ENCODE measurements around the gene HRK. TPM values are rescaled to one million over a fixed set of nuclear protein-coding genes. Genes with fewer than 3 reads are reported as not detected.

Gene HRK
- total RNA-seq, 2 donors from 2014 or later, result not detected

DNA sequence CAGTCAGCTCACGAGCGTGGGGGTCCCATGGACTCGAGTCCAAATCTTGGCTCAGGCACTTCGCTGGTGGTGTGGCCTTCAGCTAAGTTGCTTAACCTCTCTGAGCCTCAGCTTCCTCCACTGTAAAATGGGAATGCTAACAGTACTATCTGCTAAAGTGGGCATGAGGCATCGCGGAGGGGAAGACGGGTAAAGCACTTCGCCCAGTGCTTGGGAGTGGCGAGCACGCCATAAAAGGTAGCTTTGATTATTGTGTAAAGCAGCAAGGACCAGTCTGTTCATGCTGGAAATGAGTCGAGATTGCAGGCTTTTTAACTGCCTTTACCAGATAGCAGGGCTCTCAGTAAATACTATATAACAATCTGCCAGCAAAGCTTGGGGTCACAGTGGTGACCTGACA is 24.5 kb downstream of the HRK start:
- ATAC-seq (no peak), DNase-seq (ENCODE audit: low spot score in 2 of 2) (no peak)
- no peak overlapping the region for H3K27ac Mint-ChIP-seq
- no peaks in the 10 kb centered on the region for H3K9me3 Mint-ChIP-seq
- no peaks in the 10 kb centered on the region for H3K36me3 Mint-ChIP-seq

DNA sequence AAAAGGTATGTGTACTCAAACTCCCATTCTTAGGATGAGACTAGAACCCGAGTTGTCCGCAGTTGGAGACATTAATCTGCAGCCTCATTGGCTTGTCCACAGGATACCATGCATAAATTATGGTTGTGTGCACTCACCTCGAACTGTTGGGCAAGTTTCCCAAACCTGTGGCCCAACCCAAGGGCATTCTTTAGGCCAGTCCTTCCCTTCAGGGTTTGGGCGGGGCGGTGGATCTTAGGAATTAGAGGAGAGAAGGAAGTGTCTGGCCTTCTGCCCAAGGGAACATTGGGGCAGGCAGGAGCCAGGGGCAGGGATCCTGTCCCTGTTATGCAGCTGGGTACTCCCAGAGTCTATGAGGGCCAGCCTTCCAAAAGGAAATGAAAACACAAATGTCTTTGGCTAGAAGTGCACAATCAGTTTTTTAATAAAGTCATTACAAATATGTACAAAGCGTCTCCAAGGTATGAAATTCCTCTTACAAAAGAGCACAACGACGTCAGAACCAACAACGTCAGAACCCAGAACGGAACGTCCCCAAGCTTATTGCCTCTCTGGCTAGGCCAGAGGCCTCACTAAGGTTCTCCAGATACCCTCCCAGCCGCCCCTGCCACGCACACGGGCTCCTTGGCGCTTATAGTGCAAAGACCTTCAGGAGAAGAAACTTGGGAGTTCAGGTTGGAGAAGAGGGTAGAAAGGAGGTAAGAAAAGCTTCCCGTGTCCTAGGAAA is 25.3 kb downstream of the HRK start:
- no peaks in the 10 kb centered on the region for H3K9me3 Mint-ChIP-seq
- H3K36me3 Mint-ChIP-seq, result no peaks in the 10 kb centered on the region

DNA sequence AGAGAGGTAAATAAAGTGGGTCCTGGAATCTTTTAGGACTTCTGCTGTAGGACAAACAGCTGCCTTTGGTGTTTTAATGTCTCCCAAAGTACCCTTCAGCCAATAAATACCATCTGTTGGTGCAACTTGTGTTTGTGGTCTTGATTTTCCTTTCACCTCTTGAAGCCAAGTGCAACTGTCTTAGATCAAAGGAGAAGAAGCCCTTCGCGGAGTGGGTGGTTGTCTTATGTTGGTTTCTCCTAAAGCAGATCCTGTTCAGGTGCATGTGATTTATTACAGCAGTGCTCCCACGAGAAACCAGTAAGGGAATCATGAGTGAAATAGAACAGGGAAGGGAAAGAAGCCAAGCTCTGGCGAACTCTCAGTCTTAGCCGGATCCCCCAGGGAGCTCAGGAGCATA is 27.7 kb downstream of the HRK start:
- H3K27ac Mint-ChIP-seq, result no peak overlapping the region
- DNase-seq (ENCODE audit: low spot score in 2 of 2) (no peak), ATAC-seq (no peak)
- H3K9me3 Mint-ChIP-seq, result no peaks in the 10 kb centered on the region
- H3K36me3 Mint-ChIP-seq, result peaks cover 0 to 7% of the 10 kb centered on the region in 2 donors

More for the DNA sequence above, 25.3 kb downstream of the HRK start:
- no peak for DNase-seq (ENCODE audit: low spot score in 2 of 2)
- H3K27ac Mint-ChIP-seq, result no peak overlapping the region
- ATAC-seq, result no peak

DNA sequence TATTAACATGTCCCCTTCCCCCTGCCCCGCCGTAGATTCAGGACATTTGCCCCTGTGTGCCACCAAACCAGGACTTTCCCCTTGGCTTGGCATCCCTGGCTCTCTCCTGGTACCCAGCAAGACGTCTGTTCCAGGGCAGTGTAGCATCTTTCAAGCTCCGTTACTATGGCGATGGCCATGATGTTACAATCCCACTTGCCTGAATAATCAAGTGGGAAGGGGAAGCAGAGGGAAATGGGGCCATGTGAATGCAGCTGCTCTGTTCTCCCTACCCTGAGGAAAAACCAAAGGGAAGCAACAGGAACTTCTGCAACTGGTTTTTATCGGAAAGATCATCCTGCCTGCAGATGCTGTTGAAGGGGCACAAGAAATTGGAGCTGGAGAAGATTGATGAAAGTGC is 28.9 kb downstream of the HRK start:
- no peak for DNase-seq (ENCODE audit: low spot score in 2 of 2)
- H3K27ac Mint-ChIP-seq, result no peak overlapping the region
- H3K9me3 Mint-ChIP-seq, result no peaks in the 10 kb centered on the region
- no peak for ATAC-seq
- H3K36me3 Mint-ChIP-seq, result peaks cover 6 to 13% of the 10 kb centered on the region in 2 donors

DNA sequence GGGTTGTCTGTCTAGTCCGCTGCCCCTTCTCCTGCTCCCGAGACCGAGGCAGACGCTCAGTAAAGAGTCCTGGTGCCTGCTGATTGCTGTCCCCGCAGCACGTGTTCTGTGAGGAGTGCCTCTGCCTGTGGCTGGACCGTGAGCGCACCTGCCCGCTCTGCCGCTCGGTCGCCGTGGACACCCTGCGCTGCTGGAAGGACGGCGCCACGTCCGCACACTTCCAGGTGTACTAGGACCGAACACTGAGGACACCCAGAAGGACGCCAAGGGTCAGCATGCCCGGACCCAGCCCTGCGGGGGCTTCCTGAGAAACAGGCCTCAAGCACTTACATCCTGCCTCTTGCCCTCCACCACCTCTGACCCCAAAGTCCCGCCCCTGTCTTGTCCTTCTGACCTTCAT is 32.0 kb downstream of the HRK start:
- DNase-seq (ENCODE audit: low spot score in 2 of 2) (no peak), ATAC-seq (no peak)
- H3K9me3 Mint-ChIP-seq, result no peaks in the 10 kb centered on the region
- H3K36me3 Mint-ChIP-seq, result peaks cover 6 to 13% of the 10 kb centered on the region in 2 donors
- no peak overlapping the region for H3K27ac Mint-ChIP-seq

DNA sequence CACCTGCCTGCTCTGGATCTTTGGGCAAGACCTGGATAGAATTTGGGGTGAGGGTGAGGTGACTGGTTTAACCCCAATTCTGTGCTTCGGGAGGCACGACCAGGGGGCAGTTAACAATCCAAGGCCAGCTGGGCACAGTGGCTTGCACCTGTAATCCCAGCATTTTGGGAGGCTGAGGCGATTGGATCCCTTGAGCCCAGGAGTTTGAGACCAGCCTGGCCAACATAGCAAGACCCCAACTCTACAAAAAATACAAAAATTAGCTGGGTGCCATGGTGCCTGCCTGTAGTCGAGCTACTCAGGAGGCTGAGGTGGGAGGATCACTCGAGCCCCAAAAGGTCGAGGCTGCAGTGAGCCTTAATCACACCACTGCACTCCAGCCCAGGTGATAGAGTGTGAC is 38.2 kb downstream of the HRK start:
- H3K36me3 Mint-ChIP-seq, result peaks cover 2% of the 10 kb centered on the region in 2 donors
- DNase-seq (ENCODE audit: low spot score in 2 of 2), result no peak
- ATAC-seq, result no peak
- H3K9me3 Mint-ChIP-seq, result no peaks in the 10 kb centered on the region
- no peak overlapping the region for H3K27ac Mint-ChIP-seq

DNA sequence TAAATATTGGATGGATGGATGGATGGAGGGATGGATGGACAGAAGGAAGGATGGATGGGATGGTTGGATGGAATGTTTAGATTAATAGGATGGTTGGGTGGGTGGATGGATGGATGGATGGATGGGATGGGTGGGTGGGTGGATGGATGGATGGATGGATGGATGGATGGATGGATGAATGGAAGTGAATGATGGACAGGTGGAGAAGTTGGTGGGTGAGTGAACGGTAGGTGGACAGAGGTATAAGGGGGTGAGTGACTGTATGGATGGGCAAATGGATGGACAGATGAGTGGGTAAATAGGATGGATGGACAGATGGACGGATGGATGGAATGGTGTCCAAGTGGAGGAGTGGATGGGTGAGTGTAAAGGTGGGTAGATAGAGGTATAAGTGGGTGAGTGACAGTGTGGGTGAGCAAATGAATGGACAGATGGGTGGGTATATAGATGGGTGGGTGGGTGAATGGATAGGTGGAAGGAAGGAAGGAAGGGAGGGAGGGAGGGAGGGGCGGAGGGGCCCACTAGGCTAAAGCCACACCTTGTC is 41.9 kb downstream of the HRK start:
- H3K27ac Mint-ChIP-seq, result no peak overlapping the region
- no peak for DNase-seq (ENCODE audit: low spot score in 2 of 2)
- H3K9me3 Mint-ChIP-seq, result peaks cover 0 to 5% of the 10 kb centered on the region in 2 donors
- peaks cover 4 to 12% of the 10 kb centered on the region in 2 donors for H3K36me3 Mint-ChIP-seq
- no peak for ATAC-seq

DNA sequence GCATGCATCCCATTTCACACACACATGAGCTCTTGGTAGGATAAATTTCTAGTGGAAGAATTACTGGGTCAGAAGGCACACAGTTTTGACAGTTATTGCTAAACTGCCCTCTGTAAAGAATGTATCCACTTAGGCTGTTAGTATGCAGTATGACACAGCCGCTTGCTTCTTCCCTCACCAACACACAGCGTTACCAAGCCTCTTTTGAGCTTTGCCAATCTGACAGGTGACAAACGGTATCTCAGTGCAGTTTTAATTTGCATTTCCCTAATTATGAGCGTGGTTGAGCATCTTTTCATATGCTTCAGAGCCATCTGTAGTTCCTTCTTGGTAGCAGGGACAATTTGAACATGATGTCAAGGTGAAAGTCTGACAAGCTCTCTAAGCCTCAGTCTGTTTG is 42.9 kb downstream of the HRK start:
- ATAC-seq (no peak), DNase-seq (ENCODE audit: low spot score in 2 of 2) (no peak)
- H3K9me3 Mint-ChIP-seq, result peaks cover 0 to 5% of the 10 kb centered on the region in 2 donors
- peaks cover 4 to 12% of the 10 kb centered on the region in 2 donors for H3K36me3 Mint-ChIP-seq
- H3K27ac Mint-ChIP-seq, result no peak overlapping the region

DNA sequence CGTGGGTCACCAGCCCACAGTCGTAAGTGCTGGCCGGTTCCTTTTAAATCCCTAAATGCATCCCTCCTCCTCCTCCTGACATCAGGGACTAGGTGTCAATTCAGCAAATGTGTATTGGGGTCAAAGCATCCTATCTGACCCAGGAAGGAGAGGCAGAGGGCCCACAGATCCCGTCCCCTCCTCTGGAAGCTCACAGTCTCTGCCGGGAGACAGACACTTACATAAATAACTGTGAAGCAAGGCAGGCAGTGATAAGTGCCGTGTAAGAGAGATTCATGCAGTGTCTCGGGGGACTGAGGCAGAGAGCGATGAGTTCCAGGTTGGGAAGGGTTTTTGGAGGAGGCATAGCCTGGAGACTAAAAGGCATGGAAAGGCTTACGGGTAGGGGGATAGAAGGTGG is 44.1 kb downstream of the HRK start:
- DNase-seq (ENCODE audit: low spot score in 2 of 2) (no peak), ATAC-seq (no peak)
- H3K27ac Mint-ChIP-seq, result peak overlapping the region in 1 of 2 donors; percentile 78
- H3K36me3 Mint-ChIP-seq, result peaks cover 4 to 12% of the 10 kb centered on the region in 2 donors
- peaks cover 0 to 5% of the 10 kb centered on the region in 2 donors for H3K9me3 Mint-ChIP-seq

DNA sequence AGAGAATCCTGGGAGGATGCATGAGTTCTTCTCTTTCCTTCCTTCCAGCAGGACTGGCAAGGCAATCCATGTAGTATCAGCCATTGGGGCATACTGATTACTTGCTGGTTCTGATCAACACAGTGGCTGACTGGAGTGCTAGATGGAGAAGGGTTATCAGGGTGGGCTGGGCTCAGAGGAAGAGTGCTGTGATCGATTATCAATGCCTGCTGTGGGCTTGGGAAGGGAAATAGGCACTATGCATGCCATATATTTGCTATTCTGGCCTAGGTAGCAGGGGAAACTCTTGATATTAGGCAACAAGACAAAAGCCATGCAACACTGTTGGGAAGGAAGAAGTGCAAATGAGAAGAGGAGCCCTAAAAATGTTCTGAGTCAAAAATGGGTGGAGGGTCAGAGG is 45.8 kb downstream of the HRK start:
- Mint-ChIP-seq H3K9me3 (peaks cover 0 to 5% of the 10 kb centered on the region in 2 donors), H3K36me3 (peaks cover 4 to 12% of the 10 kb centered on the region in 2 donors), H3K27ac (no peak overlapping the region)
- ATAC-seq (no peak), DNase-seq (ENCODE audit: low spot score in 2 of 2) (no peak)

DNA sequence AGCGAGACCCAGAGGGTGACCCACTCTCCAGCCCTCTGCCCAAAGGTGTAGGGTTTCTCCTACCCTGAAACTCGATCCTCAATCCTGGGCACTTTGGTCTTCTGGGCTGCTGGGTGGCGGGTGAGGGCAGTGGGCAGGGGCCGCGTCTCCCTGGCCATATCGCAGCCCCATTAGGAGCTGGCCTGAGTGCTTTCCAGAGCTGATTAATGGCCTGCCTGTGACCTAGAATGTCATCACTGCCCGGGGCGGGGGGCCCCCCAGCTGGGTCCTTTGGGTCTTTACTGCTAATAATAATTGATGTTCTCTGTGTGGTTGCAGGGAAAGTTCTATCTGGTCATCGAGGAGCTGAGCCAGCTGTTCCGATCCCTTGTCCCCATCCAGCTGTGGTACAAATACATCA is 47.8 kb downstream of the HRK start:
- H3K27ac Mint-ChIP-seq, result no peak overlapping the region
- H3K9me3 Mint-ChIP-seq, result peaks cover 0 to 9% of the 10 kb centered on the region in 2 donors
- ATAC-seq (no peak), DNase-seq (ENCODE audit: low spot score in 2 of 2) (no peak)
- peaks cover 4 to 12% of the 10 kb centered on the region in 2 donors for H3K36me3 Mint-ChIP-seq

DNA sequence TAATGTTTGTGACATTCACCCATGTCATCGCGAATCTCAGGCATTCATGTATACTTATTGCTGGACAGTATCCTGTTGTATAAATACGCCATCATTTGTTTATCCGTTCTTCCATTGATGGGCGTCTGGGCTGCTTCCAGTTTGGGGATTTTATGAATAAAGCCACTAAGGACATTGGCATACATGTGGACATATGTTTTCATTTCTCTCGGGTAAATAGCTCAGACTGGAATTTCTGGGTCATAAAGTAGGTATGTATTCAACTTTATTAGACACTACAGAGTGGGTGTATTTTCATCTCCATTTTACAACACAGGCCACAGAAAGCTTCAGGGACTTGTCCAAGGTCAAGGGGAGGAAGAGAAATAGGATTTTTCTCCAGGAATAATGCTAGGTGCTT is 48.9 kb downstream of the HRK start:
- Mint-ChIP-seq H3K36me3 (peaks cover 4 to 10% of the 10 kb centered on the region in 2 donors), H3K9me3 (peaks cover 0 to 10% of the 10 kb centered on the region in 2 donors), H3K27ac (no peak overlapping the region)
- no peak for DNase-seq (ENCODE audit: low spot score in 2 of 2)
- no peak for ATAC-seq

DNA sequence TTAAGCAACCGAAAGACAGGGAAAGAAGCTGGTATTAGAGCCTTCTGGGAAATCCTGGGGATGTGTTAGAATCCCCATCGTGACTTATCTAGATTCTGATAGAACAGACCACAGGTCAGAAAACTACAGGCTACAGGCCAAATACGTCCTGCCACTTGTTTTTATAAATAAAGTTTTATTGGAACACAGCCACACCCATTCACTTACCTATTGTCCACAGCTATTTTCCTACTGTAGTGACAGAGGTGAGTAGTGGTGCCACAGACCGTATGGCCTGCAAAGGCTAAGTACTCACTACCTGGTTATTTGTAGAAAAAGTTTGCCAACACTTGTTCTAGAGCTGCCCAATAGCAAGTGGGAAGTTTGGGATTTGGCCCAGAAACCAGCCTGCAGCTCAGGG is 53.8 kb downstream of the HRK start:
- Mint-ChIP-seq H3K36me3 (peaks cover 6 to 11% of the 10 kb centered on the region in 2 donors), H3K27ac (no peak overlapping the region), H3K9me3 (peaks cover 0 to 6% of the 10 kb centered on the region in 2 donors)
- ATAC-seq (no peak), DNase-seq (ENCODE audit: low spot score in 2 of 2) (no peak)

DNA sequence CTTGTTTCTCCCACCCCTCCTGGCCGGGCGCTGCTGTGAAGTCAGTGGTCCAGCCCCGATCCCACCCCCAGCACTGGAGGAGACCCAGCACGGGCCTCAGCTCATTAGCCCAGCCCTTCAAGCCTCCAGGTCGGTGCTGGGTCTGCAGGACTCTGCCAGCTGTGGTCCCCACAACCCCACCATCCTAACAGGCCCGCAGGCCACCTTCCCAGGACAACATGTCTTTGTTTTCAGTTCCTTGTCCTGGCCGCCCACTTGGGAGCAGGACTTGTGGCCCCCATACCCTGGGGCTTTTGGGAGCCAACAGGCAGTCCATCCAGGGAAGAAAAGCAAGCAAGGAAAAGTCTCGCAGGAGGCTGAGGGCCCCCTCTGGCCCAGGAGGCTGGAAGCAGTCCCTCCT is 60.0 kb downstream of the HRK start:
- Mint-ChIP-seq H3K9me3 (no peaks in the 10 kb centered on the region), H3K36me3 (peaks cover 11 to 12% of the 10 kb centered on the region in 2 donors), H3K27ac (peak overlapping the region in 1 of 2 donors; percentile 31)
- no peak for DNase-seq (ENCODE audit: low spot score in 2 of 2)
- no peak for ATAC-seq

DNA sequence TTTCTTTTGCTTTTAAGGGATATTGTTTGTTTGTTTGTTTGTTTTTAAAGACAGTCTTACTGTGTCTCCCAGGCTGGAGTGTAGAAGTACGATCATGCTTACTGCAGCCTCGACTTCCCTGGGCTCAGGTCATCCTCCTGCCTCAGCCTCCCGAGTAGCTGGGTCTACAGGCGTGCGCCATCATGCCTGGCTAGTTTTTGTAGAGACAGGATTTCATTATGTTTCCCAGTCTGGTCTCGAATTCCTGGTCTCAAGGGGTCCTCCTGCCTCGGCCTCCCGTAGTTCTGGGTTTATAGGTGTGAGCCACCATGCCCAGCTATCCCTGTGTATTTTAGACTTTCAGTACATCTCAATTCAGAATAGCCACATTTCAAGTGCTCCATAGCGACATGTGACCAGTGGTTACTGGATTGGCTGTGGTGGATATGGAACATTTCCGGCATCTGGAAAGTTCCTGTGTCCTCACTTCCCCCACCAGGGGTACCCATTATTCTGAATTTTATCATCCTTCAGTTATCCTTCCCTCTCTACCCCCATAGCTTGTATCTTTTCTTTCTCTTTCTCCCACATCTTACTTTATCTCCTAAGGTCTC is 61.1 kb downstream of the HRK start:
- Mint-ChIP-seq H3K36me3 (peaks cover 5 to 11% of the 10 kb centered on the region in 2 donors), H3K9me3 (no peaks in the 10 kb centered on the region), H3K27ac (peak overlapping the region in 1 of 2 donors; percentile 97)
- no peak for ATAC-seq
- DNase-seq (ENCODE audit: low spot score in 2 of 2), result no peak

DNA sequence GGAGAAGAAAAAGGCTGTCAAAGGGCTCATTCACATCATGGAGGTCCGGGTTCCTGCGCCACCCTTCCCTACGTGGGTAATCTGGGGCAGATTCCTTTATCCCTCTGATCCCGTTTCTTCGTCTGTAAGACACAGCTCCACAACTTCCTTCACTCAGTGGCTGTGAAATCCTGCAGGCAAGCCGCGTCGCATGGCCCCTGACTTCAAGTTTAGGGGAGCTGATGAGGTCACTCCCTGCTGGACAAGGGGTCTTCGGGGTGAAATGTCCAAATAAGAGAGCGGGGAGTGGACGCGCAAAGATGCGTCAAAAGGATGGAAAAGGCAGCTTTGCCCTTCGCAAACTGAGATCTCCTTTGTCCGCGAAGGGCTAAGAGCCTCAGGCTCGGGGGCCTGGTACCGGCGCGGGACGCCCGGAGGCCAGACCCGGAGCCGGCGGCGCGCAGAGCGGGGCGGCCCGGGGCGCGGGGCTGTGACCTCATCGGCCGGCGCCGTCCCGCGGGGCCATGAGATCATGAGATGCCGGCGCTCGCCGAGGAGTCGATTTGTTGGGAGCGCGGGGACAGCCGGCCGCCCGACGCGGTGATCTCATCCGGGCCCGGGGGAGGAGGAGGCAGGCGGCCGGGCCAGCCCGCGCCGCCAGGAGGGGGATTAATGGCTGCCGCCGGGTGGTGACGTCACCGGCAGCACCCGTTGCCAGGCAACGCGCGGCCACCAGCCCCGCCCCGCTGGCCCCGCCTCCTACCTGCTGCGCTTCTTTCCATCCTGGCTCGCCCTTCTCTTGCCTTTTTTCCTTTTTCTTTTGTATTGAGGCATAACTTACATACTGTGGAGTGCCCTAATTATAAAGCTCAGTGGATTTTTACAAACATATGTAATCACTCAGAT is 62.1 kb downstream of the HRK start:
- H3K9me3 Mint-ChIP-seq, result no peaks in the 10 kb centered on the region
- peak; percentile 94 to 97 for ATAC-seq
- peaks cover 0 to 6% of the 10 kb centered on the region in 2 donors for H3K36me3 Mint-ChIP-seq
- peak overlapping the region; percentile 97 to 98 for H3K27ac Mint-ChIP-seq
- peak; percentile 90 to 92 for DNase-seq (ENCODE audit: low spot score in 2 of 2)
